NCI-H2227 (cell line): ENCODE measurements around the gene DYNC1I1.

Experiments used
- DNase-seq: peaks from one replicate; lab custom pipeline; 2025; ENCODE audit not compliant: unreplicated experiment; lab: John Stamatoyannopoulos, UW

The DYNC1I1 gene

GRCh38 chr7:96074871-96075270 is 302.5 kb downstream of the DYNC1I1 start:
- DNase-seq, result no peak

GRCh38 chr7:96075510-96076349 is 303.4 kb downstream of the DYNC1I1 start:
- DNase-seq, result peak; percentile 86

- DNase-seq, result no peak
Observed at GRCh38 chr7:96076350-96076707, 304.0 kb downstream of the DYNC1I1 start.

- DNase-seq, result no peak
Observed at GRCh38 chr7:96080027-96080426, 307.7 kb downstream of the DYNC1I1 start.

- DNase-seq, result peak; percentile 58
Observed at GRCh38 chr7:96084881-96085553, 312.7 kb downstream of the DYNC1I1 start.

- DNase-seq, result peak; percentile 36
Observed at GRCh38 chr7:96085953-96086352, 313.6 kb downstream of the DYNC1I1 start.

GRCh38 chr7:96088579-96088978 is 316.2 kb downstream of the DYNC1I1 start:
- no peak for DNase-seq

GRCh38 chr7:96089511-96089910 is 317.2 kb downstream of the DYNC1I1 start:
- DNase-seq, result no peak

GRCh38 chr7:96090756-96091155 is 318.4 kb downstream of the DYNC1I1 start:
- DNase-seq, result peak; percentile 56

- DNase-seq, result no peak
Observed at GRCh38 chr7:96093435-96093834, 321.1 kb downstream of the DYNC1I1 start.

GRCh38 chr7:96097835-96098234 is 325.5 kb downstream of the DYNC1I1 start:
- no peak for DNase-seq

- no peak for DNase-seq
Observed at GRCh38 chr7:96100737-96101136, 328.4 kb downstream of the DYNC1I1 start.

- DNase-seq, result no peak
Observed at GRCh38 chr7:96102096-96102811, 329.9 kb downstream of the DYNC1I1 start.

- DNase-seq, result no peak
Observed at GRCh38 chr7:96104984-96105383, 332.6 kb downstream of the DYNC1I1 start.

- no peak for DNase-seq
Observed at GRCh38 chr7:96111405-96111804, 339.1 kb downstream of the DYNC1I1 start.

GRCh38 chr7:96114190-96114589 is 341.8 kb downstream of the DYNC1I1 start:
- DNase-seq, result no peak

GRCh38 chr7:96116173-96116572 is 343.8 kb downstream of the DYNC1I1 start:
- DNase-seq, result no peak

- peak; percentile 58 for DNase-seq
Observed at GRCh38 chr7:96118449-96119001, 346.2 kb downstream of the DYNC1I1 start.

- peak; percentile 48 for DNase-seq
Observed at GRCh38 chr7:96120445-96121225, 348.3 kb downstream of the DYNC1I1 start.

- no peak for DNase-seq
Observed at GRCh38 chr7:96121752-96122151, 349.4 kb downstream of the DYNC1I1 start.

- no peak for DNase-seq
Observed at GRCh38 chr7:96122746-96123145, 350.4 kb downstream of the DYNC1I1 start.
